Prostate gland (tissue), 2 donors: ENCODE measurements around the gene RUFY4. TPM values are rescaled to one million over a fixed set of nuclear protein-coding genes. Genes with fewer than 3 reads are reported as not detected.

Source experiments
- DNase-seq: peaks from one replicate; pipeline ENCODE4 v3.0.0-alpha.2; 2019; ENCODE audit warnings: low spot score
- H3K27ac ChIP-seq, 2 donors: fragments of 200-600 bp; sonication (generic); 2 replicates each; pipeline ENCODE4 v1.5.1; 2017 to 2019
- H3K27me3 ChIP-seq: fragments of 200-600 bp; sonication (generic); replicated peaks from 2 replicates; pipeline ENCODE4 v1.5.1; 2019; ENCODE audit not compliant: insufficient read depth
- H3K36me3 ChIP-seq, 2 donors: fragments of 200-600 bp; sonication (generic); 1 replicate in 1 of 2; 2 replicates in 1 of 2; pipeline versions ENCODE4 v1.5.1 to v1.8.1; 2017 to 2019
- H3K4me1 ChIP-seq: fragments of 200-600 bp; sonication (generic); replicated peaks from 2 replicates; pipeline ENCODE4 v1.5.1; 2019
- H3K4me3 ChIP-seq, 2 donors: fragments of 200-600 bp; sonication (generic); 2 replicates each; pipeline ENCODE4 v1.5.1; 2017 to 2019
- H3K9me3 ChIP-seq: fragments of 200-600 bp; sonication (generic); 2 replicates; pipeline ENCODE4 v1.5.1; 2017
- CTCF ChIP-seq, 4 experiments: fragments of 200-600 bp in 2 of 4; fragments of 450-650 bp in 2 of 4; sonication (generic) in 2 of 4; IDR thresholded peaks; 1 replicate in 3 of 4; 2 replicates in 1 of 4; pipeline ENCODE4 v1.5.1; 2016 to 2019; ENCODE audit warnings: antibody characterized with exemption in 4 of 4, mild to moderate bottlenecking in 2 of 4, moderate library complexity in 2 of 4
- POLR2A ChIP-seq: fragments of 450-650 bp; IDR thresholded peaks from one replicate; pipeline ENCODE4 v1.6.1; 2016; ENCODE audit warnings: antibody characterized with exemption, mild to moderate bottlenecking
- POLR2AphosphoS5 ChIP-seq: sonication (generic); formaldehyde crosslinking; IDR thresholded peaks from one replicate; pipeline ENCODE4 v1.6.1; 2017; ENCODE audit warnings: antibody characterized with exemption
- WGBS: methylation state at CpG from one replicate; pipeline ENCODE4 v1.1.5; 2018; 5-methylcytosine and 5-hydroxymethylcytosine counted together
- intact Hi-C: fragments of 100-400 bp; cut with DNase I; formaldehyde crosslinking; loops from one replicate; pipeline ENCODE4 v1.14.2; 2022
- total RNA-seq, 2 donors: library from RNA; depleted of rRNA; stranded (reverse); fragments of >200 nt; gene quantifications; one replicate each; pipeline ENCODE4 v1.1.0, GENCODE V29; 2016

Gene RUFY4
- total RNA-seq, 2 donors from 2014 or later = 0.11 to 0.27 TPM

- DNase-seq = no peak
- intact Hi-C loops = no loop called here
- 92% methylated on average over 10 of the region's 10 CpGs for WGBS
These were observed 46.8 kb upstream of the RUFY4 start for GRCh38 chr2:218022131-218022850.

GRCh38 chr2:218022851-218023530 lies 46.1 kb upstream of the RUFY4 start:
- intact Hi-C loops = no loop called here
- TF ChIP-seq POLR2A (no peak), CTCF (IDR thresholded peaks at IDR 0.05) (no peak), POLR2AphosphoS5 (no peak)
- Histone ChIP-seq H3K9me3 (no peaks in the 10 kb centered on the region), H3K36me3 (no peaks in the 10 kb centered on the region), H3K4me3 (no peak overlapping the region), H3K27ac (no peak overlapping the region), H3K27me3 (no peaks in the 10 kb centered on the region), H3K4me1 (peaks cover 11% of the 10 kb centered on the region)
- DNase-seq = no peak
- 91% methylated on average over 7 of the region's 7 CpGs for WGBS

More at GRCh38 chr2:218022131-218022850, 46.8 kb upstream of the RUFY4 start:
- Histone ChIP-seq H3K4me3 (no peak overlapping the region), H3K4me1 (peaks cover 14% of the 10 kb centered on the region), H3K36me3 (no peaks in the 10 kb centered on the region), H3K9me3 (no peaks in the 10 kb centered on the region), H3K27me3 (no peaks in the 10 kb centered on the region), H3K27ac (no peak overlapping the region)
- no peak for TF ChIP-seq CTCF (IDR thresholded peaks at IDR 0.05)
- TF ChIP-seq POLR2A = no peak
- no peak for TF ChIP-seq POLR2AphosphoS5

- H3K27me3 ChIP-seq = no peaks in the 10 kb centered on the region
- no peak for DNase-seq
- intact Hi-C loops = no loop called here
- peaks cover 6% of the 10 kb centered on the region for H3K4me1 ChIP-seq
- no peaks in the 10 kb centered on the region for H3K9me3 ChIP-seq
- TF ChIP-seq POLR2A (no peak), POLR2AphosphoS5 (no peak), CTCF (IDR thresholded peaks at IDR 0.05) (no peak)
- H3K4me3 ChIP-seq = no peak overlapping the region
- H3K27ac ChIP-seq = no peak overlapping the region
- WGBS = 69% methylated on average over 3 of the region's 3 CpGs
- no peaks in the 10 kb centered on the region for H3K36me3 ChIP-seq
These were observed 45.4 kb upstream of the RUFY4 start for GRCh38 chr2:218023636-218024035.

- 79% methylated on average over 2 of the region's 2 CpGs for WGBS
These were observed 44.7 kb upstream of the RUFY4 start for GRCh38 chr2:218024336-218024735.

More at GRCh38 chr2:218024336-218024735, 44.7 kb upstream of the RUFY4 start:
- Histone ChIP-seq H3K9me3 (no peaks in the 10 kb centered on the region), H3K4me3 (no peak overlapping the region), H3K27me3 (no peaks in the 10 kb centered on the region), H3K27ac (no peak overlapping the region), H3K36me3 (no peaks in the 10 kb centered on the region), H3K4me1 (peaks cover 6% of the 10 kb centered on the region)
- no peak for DNase-seq
- no peak for TF ChIP-seq CTCF (IDR thresholded peaks at IDR 0.05)
- TF ChIP-seq POLR2A = no peak
- no peak for TF ChIP-seq POLR2AphosphoS5
- intact Hi-C loops = no loop called here
